Osteoblast (primary cell): ENCODE measurements around the gene GPN3. TPM values are rescaled to one million over a fixed set of nuclear protein-coding genes. Genes with fewer than 3 reads are reported as not detected.
"Not testable (repeated sequence)": the region's sequence is repeated elsewhere in the genome, so short reads cannot be mapped to it uniquely, and the experiment has no call there.

ENCODE experiments used
- DNase-seq: peaks from one replicate; pipeline ENCODE4 v3.0.0; 2011; ENCODE audit warnings: low spot score, mixed read lengths; ENCODE audit not compliant: insufficient read length; ENCODE audit errors: missing footprints
- H2AFZ ChIP-seq: 2 replicates; pipeline ENCODE4 v1.6.0; 2011; ENCODE audit warnings: mild to moderate bottlenecking, low read length
- H3K27ac ChIP-seq: 2 replicates; pipeline ENCODE4 v1.5.1; 2011; ENCODE audit warnings: mild to moderate bottlenecking, low read depth, low read length, moderate library complexity
- H3K27me3 ChIP-seq: 2 replicates; pipeline ENCODE4 v1.6.0; 2012; ENCODE audit warnings: mild to moderate bottlenecking, control low read depth, inconsistent platforms, low read length, moderate library complexity; ENCODE audit not compliant: insufficient read depth
- H3K36me3 ChIP-seq: 2 replicates; pipeline ENCODE4 v1.5.1; 2011; ENCODE audit warnings: mild to moderate bottlenecking, low read length, control low read depth, moderate library complexity; ENCODE audit not compliant: insufficient read depth
- H3K4me1 ChIP-seq: 2 replicates; pipeline ENCODE4 v1.5.1; 2011; ENCODE audit warnings: mild to moderate bottlenecking, low read length, control low read depth, moderate library complexity; ENCODE audit not compliant: insufficient read depth
- H3K4me2 ChIP-seq: 2 replicates; pipeline ENCODE4 v1.6.0; 2011; ENCODE audit warnings: mild to moderate bottlenecking, low read length; ENCODE audit not compliant: insufficient read depth
- H3K4me3 ChIP-seq: fragments of 200-600 bp; sonication (generic); 3 replicates; pipeline ENCODE4 v1.5.1; 2012; ENCODE audit warnings: mild to moderate bottlenecking, low read length, inconsistent platforms; ENCODE audit not compliant: insufficient read depth
- H3K79me2 ChIP-seq: 2 replicates; pipeline ENCODE4 v1.6.0; 2012; ENCODE audit warnings: mild to moderate bottlenecking, low read length, control low read depth, inconsistent platforms; ENCODE audit not compliant: insufficient read depth
- H3K9me3 ChIP-seq: 2 replicates; pipeline ENCODE4 v1.5.1; 2011; ENCODE audit warnings: low read depth, low read length, control low read depth
- H4K20me1 ChIP-seq: 2 replicates; pipeline ENCODE4 v1.6.0; 2012; ENCODE audit warnings: mild to moderate bottlenecking, low read length, control low read depth; ENCODE audit not compliant: insufficient read depth
- CTCF ChIP-seq: IDR thresholded peaks from 2 replicates; pipeline ENCODE4 v1.5.1; 2011; ENCODE audit warnings: mild to moderate bottlenecking, low read depth, low read length, moderate library complexity; ENCODE audit errors: extremely low read depth
- total RNA-seq: library from RNA; depleted of rRNA; stranded (reverse); fragments of >200 nt; gene quantifications from 2 replicates; pipeline ENCODE4 v1.2.3, GENCODE V29; 2012

GPN3 gene
- total RNA-seq, 1 donor, result 12.3 TPM

GRCh38 chr12:110466791-110467190 lies 1.3 kb downstream of the GPN3 start:
- Histone ChIP-seq H3K4me3 (no peak overlapping the region), H3K27ac (peak overlapping the region; percentile 64), H3K9me3 (no peaks in the 10 kb centered on the region), H3K79me2 (peaks cover 26% of the 10 kb centered on the region), H3K27me3 (no peaks in the 10 kb centered on the region), H2AFZ (no peak overlapping the region), H3K4me2 (peak overlapping the region; percentile 91), H3K4me1 (peaks cover 19% of the 10 kb centered on the region), H3K36me3 (peaks cover 9% of the 10 kb centered on the region), H4K20me1 (no peaks in the 10 kb centered on the region)
- no peak for TF ChIP-seq CTCF
- DNase-seq, result no peak

DNA sequence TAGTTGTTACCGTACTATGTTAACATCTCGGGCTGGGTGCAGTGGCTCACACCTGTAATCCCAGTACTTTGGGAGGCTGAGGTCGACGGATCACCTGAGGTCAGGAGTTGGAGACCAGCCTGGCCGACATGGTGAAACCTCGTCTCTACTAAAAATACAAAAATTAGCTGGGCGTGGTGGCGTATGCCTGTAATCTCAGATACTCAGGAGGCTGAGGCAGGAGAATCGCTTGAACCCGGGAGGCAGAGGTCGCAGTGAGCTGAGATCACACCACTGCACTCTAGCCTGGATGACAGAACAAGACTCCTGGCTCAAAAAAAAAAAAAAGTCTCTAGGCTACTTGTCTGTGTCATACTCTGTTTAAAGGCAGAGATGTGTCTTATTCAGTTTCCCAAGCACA lies 2.3 kb downstream of the GPN3 start:
- not testable (repeated sequence) for H4K20me1 ChIP-seq, H3K4me3 ChIP-seq, H3K27ac ChIP-seq, H2AFZ ChIP-seq, H3K27me3 ChIP-seq, H3K36me3 ChIP-seq, H3K4me2 ChIP-seq, DNase-seq, H3K9me3 ChIP-seq
- peaks cover 26% of the 10 kb centered on the region for H3K79me2 ChIP-seq
- peaks cover 19% of the 10 kb centered on the region for H3K4me1 ChIP-seq

GRCh38 chr12:110465024-110465423 lies 3.0 kb downstream of the GPN3 start:
- Histone ChIP-seq H4K20me1 (no peaks in the 10 kb centered on the region), H3K4me2 (no peak overlapping the region), H3K79me2 (peaks cover 26% of the 10 kb centered on the region), H3K4me3 (no peak overlapping the region), H3K27me3 (no peaks in the 10 kb centered on the region), H3K9me3 (no peaks in the 10 kb centered on the region), H3K4me1 (peaks cover 19% of the 10 kb centered on the region), H3K27ac (no peak overlapping the region), H3K36me3 (peaks cover 9% of the 10 kb centered on the region), H2AFZ (no peak overlapping the region)
- no peak for DNase-seq
- TF ChIP-seq CTCF, result no peak

DNA sequence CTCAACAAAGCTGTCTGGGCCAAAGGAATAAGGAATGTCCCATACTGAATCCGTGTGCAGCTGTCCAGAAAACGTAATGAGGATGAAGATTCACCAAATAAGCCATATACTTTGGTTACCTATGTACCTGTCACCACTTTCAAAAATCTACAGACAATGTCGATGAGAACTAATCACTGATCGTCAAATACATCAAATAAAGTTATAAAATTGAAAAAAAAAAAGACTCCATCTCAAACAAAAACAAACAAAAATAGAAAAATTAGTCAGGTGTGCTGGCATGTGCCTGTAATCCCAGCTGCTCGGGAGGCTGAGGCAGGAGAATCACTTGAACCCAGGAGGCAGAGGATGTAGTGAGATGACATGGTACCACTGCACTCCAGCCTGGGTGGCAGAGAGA lies 6.9 kb downstream of the GPN3 start:
- not testable (repeated sequence) for H3K4me3 ChIP-seq, H3K4me1 ChIP-seq, H3K27ac ChIP-seq, H3K9me3 ChIP-seq, H2AFZ ChIP-seq, H3K27me3 ChIP-seq, H3K4me2 ChIP-seq, H3K79me2 ChIP-seq, H4K20me1 ChIP-seq, DNase-seq
- peaks cover 17% of the 10 kb centered on the region for H3K36me3 ChIP-seq

GRCh38 chr12:110458756-110459155 lies 9.3 kb downstream of the GPN3 start:
- Histone ChIP-seq H3K9me3 (no peaks in the 10 kb centered on the region), H3K27ac (no peak overlapping the region)

More at GRCh38 chr12:110458756-110459155, 9.3 kb downstream of the GPN3 start:
- H3K4me1 ChIP-seq, result no peaks in the 10 kb centered on the region
- H3K79me2 ChIP-seq, result no peaks in the 10 kb centered on the region
- H2AFZ ChIP-seq, result no peak overlapping the region
- TF ChIP-seq CTCF, result no peak
- no peaks in the 10 kb centered on the region for H4K20me1 ChIP-seq
- DNase-seq, result no peak
- H3K36me3 ChIP-seq, result peaks cover 13% of the 10 kb centered on the region
- H3K27me3 ChIP-seq, result no peaks in the 10 kb centered on the region
- H3K4me3 ChIP-seq, result no peak overlapping the region
- no peak overlapping the region for H3K4me2 ChIP-seq
